ENCODE measurements around the gene ZFP64. TPM values are rescaled to one million over a fixed set of nuclear protein-coding genes. Genes with fewer than 3 reads are reported as not detected.
A peak's percentile ranks its signal among the peaks of the same experiment; 100 is the strongest.

Gene ZFP64
- total RNA-seq, 1 donor from 2014 or later = 20.3 TPM

- H3K4me3 ChIP-seq (ENCODE audit: insufficient read depth, low read depth, low read length) = no peak overlapping the region
- H3K4me2 ChIP-seq (ENCODE audit: low read length) = no peak overlapping the region
- Mint-ChIP-seq H3K4me1 (ENCODE audit: low read depth, unreplicated experiment) (no peaks in the 10 kb centered on the region), H3K4me3 (ENCODE audit: unreplicated experiment) (no peak overlapping the region), H3K36me3 (ENCODE audit: low read depth, unreplicated experiment) (no peaks in the 10 kb centered on the region), H3K27me3 (ENCODE audit: low read depth, unreplicated experiment) (no peaks in the 10 kb centered on the region), H3K9me3 (ENCODE audit: unreplicated experiment) (no peaks in the 10 kb centered on the region), H3K27ac (ENCODE audit: unreplicated experiment) (no peak overlapping the region)
- no peaks in the 10 kb centered on the region for H3K27me3 ChIP-seq (ENCODE audit: insufficient read depth, low read length)
- no peak overlapping the region for H2AFZ ChIP-seq (ENCODE audit: low read depth, low read length)
- H3K9ac ChIP-seq (ENCODE audit: low read length) = no peak overlapping the region
- no peaks in the 10 kb centered on the region for H3K36me3 ChIP-seq (ENCODE audit: insufficient read depth, low read length)
- no peaks in the 10 kb centered on the region for H3K4me1 ChIP-seq (ENCODE audit: insufficient read depth, low read length)
- H4K20me1 ChIP-seq (ENCODE audit: insufficient read depth, low read length) = no peaks in the 10 kb centered on the region
- no peaks in the 10 kb centered on the region for H3K79me2 ChIP-seq (ENCODE audit: insufficient read depth, low read length)
- H3K9me3 ChIP-seq (ENCODE audit: insufficient read depth, low read depth, low read length) = no peaks in the 10 kb centered on the region
- no peak for DNase-seq (ENCODE audit: low read depth)
- FAIRE-seq = no peak
- TF ChIP-seq EZH2 (IDR thresholded peaks at IDR 0.05; ENCODE audit: insufficient read depth, low read length) (no peak), CTCF (IDR thresholded peaks at IDR 0.05; ENCODE audit: insufficient read depth, low read depth, low read length) (no peak)
- H3K27ac ChIP-seq (ENCODE audit: low read depth, low read length) = no peak overlapping the region
Observed at GRCh38 chr20:52204136-52204535, 12.6 kb upstream of the ZFP64 start.

GRCh38 chr20:52201395-52201794 is 9.8 kb upstream of the ZFP64 start:
- Mint-ChIP-seq H3K27me3 (ENCODE audit: low read depth, unreplicated experiment) (no peaks in the 10 kb centered on the region), H3K36me3 (ENCODE audit: low read depth, unreplicated experiment) (no peaks in the 10 kb centered on the region), H3K9me3 (ENCODE audit: unreplicated experiment) (no peaks in the 10 kb centered on the region), H3K4me3 (ENCODE audit: unreplicated experiment) (no peak overlapping the region), H3K27ac (ENCODE audit: unreplicated experiment) (no peak overlapping the region), H3K4me1 (ENCODE audit: low read depth, unreplicated experiment) (no peaks in the 10 kb centered on the region)
- H3K4me1 ChIP-seq (ENCODE audit: insufficient read depth, low read length) = no peaks in the 10 kb centered on the region
- FAIRE-seq = no peak
- DNase-seq (ENCODE audit: low read depth) = no peak
- H3K4me3 ChIP-seq (ENCODE audit: insufficient read depth, low read depth, low read length) = no peak overlapping the region
- no peaks in the 10 kb centered on the region for H3K79me2 ChIP-seq (ENCODE audit: insufficient read depth, low read length)
- H3K36me3 ChIP-seq (ENCODE audit: insufficient read depth, low read length) = no peaks in the 10 kb centered on the region
- no peak overlapping the region for H2AFZ ChIP-seq (ENCODE audit: low read depth, low read length)
- TF ChIP-seq EZH2 (IDR thresholded peaks at IDR 0.05; ENCODE audit: insufficient read depth, low read length) (no peak), CTCF (IDR thresholded peaks at IDR 0.05; ENCODE audit: insufficient read depth, low read depth, low read length) (no peak)
- no peak overlapping the region for H3K27ac ChIP-seq (ENCODE audit: low read depth, low read length)
- no peak overlapping the region for H3K4me2 ChIP-seq (ENCODE audit: low read length)
- H4K20me1 ChIP-seq (ENCODE audit: insufficient read depth, low read length) = no peaks in the 10 kb centered on the region
- H3K9ac ChIP-seq (ENCODE audit: low read length) = no peak overlapping the region
- H3K27me3 ChIP-seq (ENCODE audit: insufficient read depth, low read length) = peaks cover 3% of the 10 kb centered on the region
- H3K9me3 ChIP-seq (ENCODE audit: insufficient read depth, low read depth, low read length) = no peaks in the 10 kb centered on the region

DNA sequence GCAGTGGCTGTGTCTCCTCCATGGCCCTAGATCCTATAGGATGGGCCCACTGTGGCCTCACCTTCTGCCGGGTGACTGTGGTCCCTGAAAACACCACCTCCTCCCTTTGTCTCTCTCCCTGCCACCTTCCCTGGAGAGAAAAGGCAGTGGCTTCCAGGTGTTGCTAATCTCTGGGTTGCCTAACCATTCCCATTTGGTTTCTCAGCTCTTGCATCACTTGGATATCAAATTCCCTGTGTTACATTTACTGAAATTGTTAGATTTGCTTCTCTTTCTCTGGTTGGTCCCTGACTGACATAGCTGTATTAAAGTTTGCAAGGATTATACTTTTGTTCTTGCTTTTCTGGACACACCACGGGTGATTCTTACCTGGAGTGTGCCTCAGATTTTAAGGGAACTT is 9.3 kb upstream of the ZFP64 start:
- no peaks in the 10 kb centered on the region for H3K36me3 Mint-ChIP-seq (ENCODE audit: low read depth, unreplicated experiment)
- H3K4me1 ChIP-seq (ENCODE audit: insufficient read depth, low read length) = no peaks in the 10 kb centered on the region
- DNase-seq (ENCODE audit: low read depth) (no peak), FAIRE-seq (no peak)
- no peak overlapping the region for H3K4me3 ChIP-seq (ENCODE audit: insufficient read depth, low read depth, low read length)
- no peak overlapping the region for H3K4me3 Mint-ChIP-seq (ENCODE audit: unreplicated experiment)
- H2AFZ ChIP-seq (ENCODE audit: low read depth, low read length) = peak overlapping the region; percentile 11
- H3K9me3 Mint-ChIP-seq (ENCODE audit: unreplicated experiment) = no peaks in the 10 kb centered on the region
- H3K27me3 Mint-ChIP-seq (ENCODE audit: low read depth, unreplicated experiment) = no peaks in the 10 kb centered on the region
- no peaks in the 10 kb centered on the region for H3K4me1 Mint-ChIP-seq (ENCODE audit: low read depth, unreplicated experiment)
- TF ChIP-seq EZH2 (IDR thresholded peaks at IDR 0.05; ENCODE audit: insufficient read depth, low read length) (no peak), CTCF (IDR thresholded peaks at IDR 0.05; ENCODE audit: insufficient read depth, low read depth, low read length) (no peak)
- H3K4me2 ChIP-seq (ENCODE audit: low read length) = no peak overlapping the region
- no peak overlapping the region for H3K9ac ChIP-seq (ENCODE audit: low read length)
- no peaks in the 10 kb centered on the region for H3K79me2 ChIP-seq (ENCODE audit: insufficient read depth, low read length)
- no peaks in the 10 kb centered on the region for H4K20me1 ChIP-seq (ENCODE audit: insufficient read depth, low read length)
- peaks cover 3% of the 10 kb centered on the region for H3K27me3 ChIP-seq (ENCODE audit: insufficient read depth, low read length)
- no peak overlapping the region for H3K27ac ChIP-seq (ENCODE audit: low read depth, low read length)
- H3K36me3 ChIP-seq (ENCODE audit: insufficient read depth, low read length) = no peaks in the 10 kb centered on the region
- no peaks in the 10 kb centered on the region for H3K9me3 ChIP-seq (ENCODE audit: insufficient read depth, low read depth, low read length)
- no peak overlapping the region for H3K27ac Mint-ChIP-seq (ENCODE audit: unreplicated experiment)
